Immature natural killer cell (primary cell): Measurements from ENCODE around the gene LECT2. TPM values are rescaled to one million over a fixed set of nuclear protein-coding genes. Genes with fewer than 3 reads are reported as not detected.

Experiments used
- DNase-seq, 3 donors: peaks; one replicate each; pipeline ENCODE4 v3.0.0; 2022; ENCODE audit warnings: mixed read lengths in 1 of 3
- H3K27ac Mint-ChIP-seq, 6 donors: one replicate each; pipeline ENCODE4 v1.8.0; 2020; ENCODE audit warnings: mixed read lengths in 6 of 6, mild to moderate bottlenecking in 5 of 6, inconsistent platforms in 4 of 6, moderate library complexity in 3 of 6
- H3K27me3 Mint-ChIP-seq, 3 donors: one replicate each; pipeline ENCODE4 v1.8.0; 2020 to 2021; ENCODE audit warnings: low read depth in 3 of 3, mild to moderate bottlenecking in 3 of 3, mixed read lengths in 3 of 3, moderate library complexity in 3 of 3, inconsistent platforms in 1 of 3
- H3K36me3 Mint-ChIP-seq, 3 donors: one replicate each; pipeline ENCODE4 v1.8.0; 2020; ENCODE audit warnings: mixed read lengths in 3 of 3, inconsistent platforms in 2 of 3, mild to moderate bottlenecking in 2 of 3
- H3K4me1 Mint-ChIP-seq, 2 donors: one replicate each; pipeline ENCODE4 v1.8.0; 2020; ENCODE audit warnings: inconsistent platforms in 2 of 2, mild to moderate bottlenecking in 2 of 2, mixed read lengths in 2 of 2, moderate library complexity in 1 of 2
- H3K4me3 Mint-ChIP-seq, 5 donors: one replicate each; pipeline ENCODE4 v1.8.0; 2020; ENCODE audit warnings: mild to moderate bottlenecking in 5 of 5, mixed read lengths in 5 of 5, inconsistent platforms in 3 of 5, moderate library complexity in 3 of 5
- H3K9me3 Mint-ChIP-seq, 6 donors: one replicate each; pipeline ENCODE4 v1.8.0; 2020; ENCODE audit warnings: mild to moderate bottlenecking in 6 of 6, mixed read lengths in 6 of 6, inconsistent platforms in 4 of 6, moderate library complexity in 3 of 6
- polyA plus RNA-seq, 3 donors: library from polyadenylated mRNA; unstranded; fragments of 300-500 nt; fragmentation: Illumina TruSeq; gene quantifications; one replicate each; pipeline ENCODE4 v1.2.3, GENCODE V29; 2021

Gene LECT2
- polyA plus RNA-seq, 3 donors from 2014 or later: not detected

GRCh38 chr5:135973323-135974020 lies 18.7 kb upstream of the LECT2 start:
- no peak for DNase-seq
- Mint-ChIP-seq H3K36me3 (no peaks in the 10 kb centered on the region), H3K27me3 (peaks cover 5 to 17% (median 12%) of the 10 kb centered on the region in 3 donors)

GRCh38 chr5:135971701-135972100 lies 16.9 kb upstream of the LECT2 start:
- H3K27me3 Mint-ChIP-seq: peaks cover 5 to 19% (median 8%) of the 10 kb centered on the region in 3 donors

More at GRCh38 chr5:135973323-135974020, 18.7 kb upstream of the LECT2 start:
- Mint-ChIP-seq H3K27ac (no peak overlapping the region), H3K4me1 (no peaks in the 10 kb centered on the region), H3K9me3 (peaks cover 0 to 6% (median 1%) of the 10 kb centered on the region in 6 donors), H3K4me3 (no peak overlapping the region)

GRCh38 chr5:135966790-135967189 lies 12.0 kb upstream of the LECT2 start:
- no peaks in the 10 kb centered on the region for H3K36me3 Mint-ChIP-seq
- no peak overlapping the region for H3K4me3 Mint-ChIP-seq
- no peak for DNase-seq
- H3K4me1 Mint-ChIP-seq: no peaks in the 10 kb centered on the region
- H3K27ac Mint-ChIP-seq: no peak overlapping the region
- H3K27me3 Mint-ChIP-seq: peaks cover 2 to 10% (median 10%) of the 10 kb centered on the region in 3 donors
- H3K9me3 Mint-ChIP-seq: peaks cover 0 to 6% (median 1%) of the 10 kb centered on the region in 6 donors

More at GRCh38 chr5:135971701-135972100, 16.9 kb upstream of the LECT2 start:
- DNase-seq: no peak
- H3K9me3 Mint-ChIP-seq: peaks cover 0 to 6% (median 1%) of the 10 kb centered on the region in 6 donors
- no peak overlapping the region for H3K4me3 Mint-ChIP-seq
- H3K36me3 Mint-ChIP-seq: no peaks in the 10 kb centered on the region
- H3K27ac Mint-ChIP-seq: no peak overlapping the region
- H3K4me1 Mint-ChIP-seq: no peaks in the 10 kb centered on the region

- DNase-seq: no peak
- peaks cover under 1 to 10% (median 10%) of the 10 kb centered on the region in 3 donors for H3K27me3 Mint-ChIP-seq
- peaks cover 0 to 3% (median 0%) of the 10 kb centered on the region in 6 donors for H3K9me3 Mint-ChIP-seq
- no peak overlapping the region for H3K27ac Mint-ChIP-seq
- H3K4me3 Mint-ChIP-seq: no peak overlapping the region
- H3K4me1 Mint-ChIP-seq: no peaks in the 10 kb centered on the region
- H3K36me3 Mint-ChIP-seq: no peaks in the 10 kb centered on the region
Measured at GRCh38 chr5:135966165-135966564, 11.4 kb upstream of the LECT2 start.

- Mint-ChIP-seq H3K27me3 (peaks cover 4 to 10% (median 8%) of the 10 kb centered on the region in 3 donors), H3K36me3 (no peaks in the 10 kb centered on the region), H3K4me1 (no peaks in the 10 kb centered on the region), H3K27ac (no peak overlapping the region), H3K9me3 (no peaks in the 10 kb centered on the region), H3K4me3 (no peak overlapping the region)
- DNase-seq: no peak
Measured at GRCh38 chr5:135965504-135965903, 10.7 kb upstream of the LECT2 start.

GRCh38 chr5:135964670-135965320 lies 10.0 kb upstream of the LECT2 start:
- H3K27ac Mint-ChIP-seq: no peak overlapping the region
- H3K9me3 Mint-ChIP-seq: no peaks in the 10 kb centered on the region
- no peaks in the 10 kb centered on the region for H3K4me1 Mint-ChIP-seq
- peaks cover 8 to 12% (median 8%) of the 10 kb centered on the region in 3 donors for H3K27me3 Mint-ChIP-seq
- DNase-seq: no peak
- H3K4me3 Mint-ChIP-seq: no peak overlapping the region
- no peaks in the 10 kb centered on the region for H3K36me3 Mint-ChIP-seq

DNA sequence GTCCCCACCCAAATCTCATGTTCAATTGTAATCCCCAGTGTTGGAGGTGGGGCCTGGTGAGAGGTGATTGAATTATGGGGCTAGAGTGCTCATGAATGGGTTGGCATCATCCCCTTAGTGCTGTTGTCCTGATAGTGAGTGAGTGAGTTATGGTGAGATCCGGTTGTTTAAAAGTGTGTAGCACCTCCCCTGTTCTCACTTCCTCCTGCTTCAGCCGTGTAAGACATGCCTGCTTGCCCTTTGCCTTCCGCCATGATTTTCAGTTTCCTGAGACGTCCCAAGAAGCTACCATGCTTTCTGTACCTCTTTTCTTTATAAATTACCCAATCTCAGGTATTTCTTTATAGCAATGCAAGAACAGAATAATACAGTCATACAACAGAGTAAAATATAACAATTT lies 742 bp upstream of the LECT2 start:
- H3K27ac Mint-ChIP-seq: no peak overlapping the region
- no peak overlapping the region for H3K4me3 Mint-ChIP-seq
- no peaks in the 10 kb centered on the region for H3K4me1 Mint-ChIP-seq
- H3K36me3 Mint-ChIP-seq: no peaks in the 10 kb centered on the region
- peaks cover 0 to 2% (median 0%) of the 10 kb centered on the region in 6 donors for H3K9me3 Mint-ChIP-seq
- peaks cover 6 to 25% (median 7%) of the 10 kb centered on the region in 3 donors for H3K27me3 Mint-ChIP-seq
- no peak for DNase-seq

- Mint-ChIP-seq H3K9me3 (peaks cover 0 to 2% (median 0%) of the 10 kb centered on the region in 6 donors), H3K4me3 (no peak overlapping the region), H3K27ac (no peak overlapping the region), H3K4me1 (no peaks in the 10 kb centered on the region), H3K36me3 (no peaks in the 10 kb centered on the region), H3K27me3 (peaks cover 3 to 18% (median 9%) of the 10 kb centered on the region in 3 donors)
- no peak for DNase-seq
Measured at GRCh38 chr5:135953850-135954249, 933 bp downstream of the LECT2 start.

GRCh38 chr5:135952683-135953082 lies 2.1 kb downstream of the LECT2 start:
- no peak for DNase-seq
- Mint-ChIP-seq H3K36me3 (no peaks in the 10 kb centered on the region), H3K9me3 (peaks cover 0 to 2% (median 0%) of the 10 kb centered on the region in 6 donors), H3K4me1 (no peaks in the 10 kb centered on the region), H3K27ac (no peak overlapping the region), H3K27me3 (peaks cover 3 to 21% (median 9%) of the 10 kb centered on the region in 3 donors), H3K4me3 (no peak overlapping the region)

DNA sequence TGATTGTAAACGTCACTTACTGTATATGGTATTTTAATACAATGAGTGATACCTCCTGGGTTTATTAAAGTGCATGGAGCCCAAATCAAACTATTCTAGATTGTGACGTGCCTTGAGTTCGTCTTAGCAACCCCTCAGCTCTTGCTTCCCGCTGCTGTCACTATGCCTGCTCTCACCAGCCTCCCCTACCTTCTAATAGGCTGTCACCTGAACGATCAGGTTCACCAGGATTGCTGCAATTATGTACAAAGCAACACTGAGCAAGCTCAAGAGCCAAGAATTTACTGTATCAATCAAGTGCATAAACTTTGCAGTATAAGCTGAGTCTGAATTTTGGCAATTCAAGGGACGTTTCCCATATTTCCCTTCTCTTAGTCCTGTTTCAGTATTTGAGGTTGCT lies 3.0 kb downstream of the LECT2 start:
- peaks cover 0 to under 1% (median 0%) of the 10 kb centered on the region in 6 donors for H3K9me3 Mint-ChIP-seq
- no peak overlapping the region for H3K27ac Mint-ChIP-seq
- H3K4me3 Mint-ChIP-seq: no peak overlapping the region
- DNase-seq: no peak
- H3K27me3 Mint-ChIP-seq: peaks cover 3 to 19% (median 9%) of the 10 kb centered on the region in 3 donors
- no peaks in the 10 kb centered on the region for H3K4me1 Mint-ChIP-seq
- H3K36me3 Mint-ChIP-seq: no peaks in the 10 kb centered on the region

DNA sequence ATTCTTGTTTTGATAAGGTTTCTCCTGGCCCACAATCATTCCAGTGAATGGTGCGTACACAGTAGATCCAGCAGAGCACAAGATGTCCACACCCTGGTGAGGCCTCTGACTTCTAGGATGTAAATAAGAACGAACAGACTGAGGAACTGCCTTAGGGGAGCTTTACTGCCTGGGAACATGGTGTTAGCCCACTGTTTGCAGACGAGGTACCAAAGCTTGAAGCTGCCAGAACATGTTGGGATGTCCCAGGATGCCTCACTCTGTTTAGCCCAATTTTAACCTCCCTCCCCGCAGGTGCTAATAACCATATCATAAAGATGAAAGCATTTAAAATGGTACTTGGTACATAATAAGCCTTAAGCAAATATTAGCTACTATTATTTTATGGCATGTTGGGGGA lies 3.5 kb downstream of the LECT2 start:
- H3K27me3 Mint-ChIP-seq: peaks cover 3 to 16% (median 9%) of the 10 kb centered on the region in 3 donors
- H3K4me1 Mint-ChIP-seq: no peaks in the 10 kb centered on the region
- no peak overlapping the region for H3K4me3 Mint-ChIP-seq
- DNase-seq: no peak
- no peaks in the 10 kb centered on the region for H3K36me3 Mint-ChIP-seq
- H3K27ac Mint-ChIP-seq: no peak overlapping the region
- H3K9me3 Mint-ChIP-seq: no peaks in the 10 kb centered on the region

DNA sequence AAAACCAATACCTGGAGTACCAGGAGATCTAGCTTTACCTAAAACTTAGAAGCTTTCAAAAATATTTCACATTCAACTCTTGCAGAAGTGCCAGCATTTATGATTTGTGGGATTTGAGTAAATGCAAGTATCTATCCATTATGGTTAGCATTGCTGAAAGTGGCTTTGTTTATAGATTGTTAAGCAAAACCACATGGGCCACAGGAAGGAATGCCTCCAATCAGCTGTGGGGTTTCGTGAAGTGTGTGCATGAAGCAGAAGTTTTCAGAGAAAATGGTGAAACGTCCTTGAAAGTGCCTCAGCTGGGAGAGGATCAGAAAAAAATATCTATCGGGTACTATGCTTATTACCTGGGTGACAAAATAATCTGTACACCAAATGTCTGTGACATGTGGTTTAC lies 4.2 kb downstream of the LECT2 start:
- Mint-ChIP-seq H3K27ac (no peak overlapping the region), H3K36me3 (no peaks in the 10 kb centered on the region), H3K9me3 (no peaks in the 10 kb centered on the region), H3K27me3 (peaks cover 3 to 16% (median 7%) of the 10 kb centered on the region in 3 donors), H3K4me1 (no peaks in the 10 kb centered on the region), H3K4me3 (no peak overlapping the region)
- no peak for DNase-seq

GRCh38 chr5:135944967-135945560 lies 9.7 kb downstream of the LECT2 start:
- DNase-seq: peak; percentile 12 to 37 (median 24)
- Mint-ChIP-seq H3K36me3 (no peaks in the 10 kb centered on the region), H3K4me1 (no peaks in the 10 kb centered on the region), H3K9me3 (no peaks in the 10 kb centered on the region), H3K27me3 (peaks cover 2 to 15% (median 10%) of the 10 kb centered on the region in 3 donors), H3K27ac (no peak overlapping the region), H3K4me3 (no peak overlapping the region)

- no peak overlapping the region for H3K4me3 Mint-ChIP-seq
- H3K27ac Mint-ChIP-seq: no peak overlapping the region
- no peak for DNase-seq
- no peaks in the 10 kb centered on the region for H3K36me3 Mint-ChIP-seq
- H3K9me3 Mint-ChIP-seq: no peaks in the 10 kb centered on the region
- no peaks in the 10 kb centered on the region for H3K4me1 Mint-ChIP-seq
- H3K27me3 Mint-ChIP-seq: peaks cover 2 to 15% (median 8%) of the 10 kb centered on the region in 3 donors
Measured at GRCh38 chr5:135944564-135944963, 10.2 kb downstream of the LECT2 start.
